Measurements from ENCODE around the gene CEP95. TPM values are rescaled to one million over a fixed set of nuclear protein-coding genes. Genes with fewer than 3 reads are reported as not detected.

Gene CEP95
- total and polyA plus RNA-seq, 9 donors, result 35.5 to 62.7 (median 42.0) TPM

DNA sequence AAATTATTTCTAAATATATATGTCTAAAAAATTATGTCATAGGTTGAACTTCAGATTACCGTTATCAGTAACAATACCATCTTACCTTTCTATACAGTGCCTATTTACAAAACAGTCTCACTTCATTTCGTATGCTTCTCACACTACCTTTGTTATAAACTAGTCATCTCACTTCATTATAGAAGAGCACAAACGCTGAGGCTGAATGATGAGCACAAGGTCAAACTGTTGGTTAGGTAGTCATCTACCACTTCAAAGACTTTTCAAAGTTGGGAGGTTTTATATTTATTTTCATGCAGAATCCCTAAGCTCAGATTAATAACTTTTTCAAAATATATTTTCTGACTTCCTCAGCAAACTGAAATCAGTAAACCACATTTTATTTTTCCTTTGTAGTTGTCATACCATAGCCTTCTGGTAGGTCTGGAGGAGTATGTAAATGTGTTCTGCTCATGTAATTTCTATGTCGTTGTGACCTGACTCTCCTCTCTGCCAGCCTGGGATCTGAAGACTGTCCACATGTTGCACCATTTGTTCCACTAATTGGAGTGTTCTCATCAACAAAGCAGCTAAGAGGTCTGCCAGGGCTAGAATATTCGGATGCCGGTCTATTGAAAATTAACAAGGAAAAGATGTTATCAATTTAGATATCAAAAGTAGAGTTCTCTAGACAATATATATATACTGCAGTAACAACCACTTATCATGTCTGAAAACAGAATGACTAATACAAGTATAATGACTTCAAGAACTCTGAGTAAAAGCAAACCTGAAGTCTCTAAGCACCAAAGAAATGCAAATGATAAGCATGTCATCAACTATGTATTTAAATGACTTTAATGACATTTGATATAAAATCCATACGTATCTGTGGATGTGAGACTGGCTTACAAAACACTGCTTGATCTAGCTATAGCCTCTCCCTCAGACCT lies 73.9 kb downstream of the CEP95 start:
- Histone ChIP-seq H3K27me3 (ENCODE audit: control insufficient read depth, insufficient read depth, low read length) (no peaks in the 10 kb centered on the region), H3K27ac (ENCODE audit: low read length) (no peak overlapping the region), H3K4me3 (ENCODE audit: low read length) (no peak overlapping the region), H3K36me3 (ENCODE audit: control insufficient read depth, insufficient read depth, low read length) (peaks cover 20% of the 10 kb centered on the region), H3K9me3 (replicated peaks; ENCODE audit: control insufficient read depth, low read depth, low read length) (no peaks in the 10 kb centered on the region), H3K4me1 (ENCODE audit: control insufficient read depth, insufficient read depth, low read length) (no peaks in the 10 kb centered on the region)
- no peak for DNase-seq
- no CpG with 5 or more reads among the region's 7 CpGs for WGBS (ENCODE audit: insufficient coverage)

DNA sequence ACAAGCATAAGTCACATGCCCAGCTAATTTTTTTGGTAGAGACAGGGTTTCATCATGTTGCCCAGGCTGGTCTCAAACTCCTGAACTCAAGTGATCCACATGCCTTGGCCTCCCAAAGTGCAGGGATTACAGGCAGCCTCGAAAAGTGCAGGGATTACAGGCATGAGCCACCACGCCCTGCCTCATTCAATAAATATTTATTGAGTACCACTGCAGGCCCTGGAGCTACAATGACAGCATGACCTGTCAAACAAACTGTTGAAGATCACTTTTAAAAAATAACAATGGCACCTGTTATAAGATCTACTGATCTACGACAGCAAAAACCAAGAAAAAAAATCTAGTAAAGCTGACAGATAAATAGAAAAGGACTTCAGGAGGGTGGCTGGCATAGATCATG lies 76.3 kb downstream of the CEP95 start:
- H3K36me3 ChIP-seq (ENCODE audit: control insufficient read depth, insufficient read depth, low read length), result peaks cover 16% of the 10 kb centered on the region
- H3K27ac ChIP-seq (ENCODE audit: low read length), result no peak overlapping the region
- H3K27me3 ChIP-seq (ENCODE audit: control insufficient read depth, insufficient read depth, low read length), result no peaks in the 10 kb centered on the region
- H3K9me3 ChIP-seq (replicated peaks; ENCODE audit: control insufficient read depth, low read depth, low read length), result no peaks in the 10 kb centered on the region
- DNase-seq, result no peak
- H3K4me1 ChIP-seq (ENCODE audit: control insufficient read depth, insufficient read depth, low read length), result no peaks in the 10 kb centered on the region
- 82% methylated on average over 2 of the region's 3 CpGs for WGBS (ENCODE audit: insufficient coverage)
- H3K4me3 ChIP-seq (ENCODE audit: low read length), result no peak overlapping the region

GRCh38 chr17:64585146-64585545 lies 78.4 kb downstream of the CEP95 start:
- H3K9me3 ChIP-seq (replicated peaks; ENCODE audit: control insufficient read depth, low read depth, low read length), result no peaks in the 10 kb centered on the region

More at GRCh38 chr17:64585146-64585545, 78.4 kb downstream of the CEP95 start:
- DNase-seq, result no peak
- Histone ChIP-seq H3K4me1 (ENCODE audit: control insufficient read depth, insufficient read depth, low read length) (no peaks in the 10 kb centered on the region), H3K36me3 (ENCODE audit: control insufficient read depth, insufficient read depth, low read length) (peaks cover 17% of the 10 kb centered on the region), H3K27me3 (ENCODE audit: control insufficient read depth, insufficient read depth, low read length) (no peaks in the 10 kb centered on the region), H3K4me3 (ENCODE audit: low read length) (no peak overlapping the region), H3K27ac (ENCODE audit: low read length) (no peak overlapping the region)
- no CpG with 5 or more reads among the region's 2 CpGs for WGBS (ENCODE audit: insufficient coverage)

Other genes starting within 250 kb of the CEP95 start
- gene TEX2, start 243.7 kb upstream of the CEP95 start, total RNA-seq, result 17.6 TPM
- 10 to 100 TPM; 16.1 to 22.5 (median 19.7) TPM for gene TEX2, start 243.7 kb upstream of the CEP95 start, polyA plus RNA-seq (ENCODE audit: insufficient read depth in 1 of 8, insufficient read length in 8 of 8, low replicate concordance in 1 of 8)
- 73.9 TPM for gene PECAM1, start 116.1 kb upstream of the CEP95 start, total RNA-seq
- 100 to 1,000 TPM; 121 to 168 (median 141) TPM for gene PECAM1, start 116.1 kb upstream of the CEP95 start, polyA plus RNA-seq (ENCODE audit: insufficient read depth in 1 of 8, insufficient read length in 8 of 8, low replicate concordance in 1 of 8)
- gene MILR1, start 57.9 kb upstream of the CEP95 start, total RNA-seq, result 7.0 TPM
- 1 to 10 TPM; 2.6 to 5.3 (median 4.2) TPM for gene MILR1, start 57.9 kb upstream of the CEP95 start, polyA plus RNA-seq (ENCODE audit: insufficient read depth in 1 of 8, insufficient read length in 8 of 8, low replicate concordance in 1 of 8)
- 12.9 TPM for gene POLG2, start 9.9 kb upstream of the CEP95 start, total RNA-seq
- 10 to 100 TPM; 13.8 to 28.2 (median 19.7) TPM for gene POLG2, start 9.9 kb upstream of the CEP95 start, polyA plus RNA-seq (ENCODE audit: insufficient read depth in 1 of 8, insufficient read length in 8 of 8, low replicate concordance in 1 of 8)
- 216 TPM for gene DDX5, start 688 bp upstream of the CEP95 start, total RNA-seq
- 100 to 1,000 TPM; 319 to 494 (median 420) TPM for gene DDX5, start 688 bp upstream of the CEP95 start, polyA plus RNA-seq (ENCODE audit: insufficient read depth in 1 of 8, insufficient read length in 8 of 8, low replicate concordance in 1 of 8)
- gene SMURF2, start 155.3 kb downstream of the CEP95 start, total RNA-seq, result 32.3 TPM
- 10 to 100 TPM; 18.6 to 27.7 (median 24.4) TPM for gene SMURF2, start 155.3 kb downstream of the CEP95 start, polyA plus RNA-seq (ENCODE audit: insufficient read depth in 1 of 8, insufficient read length in 8 of 8, low replicate concordance in 1 of 8)